HG02642 (cell line): ENCODE measurements around the gene KLHL29.

Source experiments
- ATAC-seq: cut with Tn5 transposase; IDR thresholded peaks from one replicate; pipeline ENCODE4 v1.9.1; 2021; ENCODE audit warnings: mild to moderate bottlenecking; ENCODE audit not compliant: unreplicated experiment, poor library complexity

Gene KLHL29

DNA sequence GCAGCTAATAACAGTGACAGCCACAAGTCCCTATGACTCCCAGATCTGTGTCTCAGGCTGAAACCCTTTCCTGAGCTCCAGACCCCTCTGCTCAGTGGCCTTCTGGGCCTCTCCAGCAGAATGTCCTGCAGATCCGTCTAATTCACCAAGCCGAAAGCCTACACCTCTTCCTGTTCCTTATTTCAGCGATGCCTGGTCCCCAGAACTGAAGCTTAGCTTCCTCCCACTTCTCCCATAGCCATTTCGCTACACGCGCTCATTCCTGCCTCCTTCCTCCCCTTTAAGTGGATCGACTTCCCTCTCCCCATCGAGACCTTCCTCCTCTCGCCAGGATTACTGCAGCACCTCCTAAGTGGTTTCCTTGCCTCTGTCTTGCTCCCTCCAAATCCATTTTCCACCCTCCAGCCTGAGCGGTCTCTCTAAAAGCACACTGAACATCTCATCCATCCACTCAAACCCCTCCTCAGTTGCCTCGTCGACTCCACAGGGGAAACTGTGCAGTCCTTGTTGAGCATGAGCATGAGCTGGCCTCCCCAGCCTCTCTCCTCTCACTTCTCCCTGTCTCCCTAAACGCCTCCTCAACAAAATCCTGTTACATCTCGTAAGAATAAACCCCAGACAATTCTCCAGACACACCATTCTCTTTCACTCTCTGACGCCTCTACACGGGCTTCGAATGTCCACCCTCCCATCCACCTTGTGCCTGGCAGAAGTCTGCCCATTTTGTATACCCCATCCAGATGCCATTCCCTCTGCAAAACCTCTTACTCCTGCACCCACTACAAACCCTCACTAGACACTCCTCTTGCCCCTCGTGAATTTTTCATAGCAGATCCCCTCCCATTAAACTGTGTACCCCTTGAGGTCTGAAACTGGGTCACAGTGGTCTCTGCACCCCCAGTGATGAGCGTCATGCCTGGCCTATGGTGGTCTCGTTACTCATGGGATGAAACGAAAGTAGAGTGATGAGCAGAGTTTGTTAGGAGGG, 309.4 kb downstream of the KLHL29 start:
- ATAC-seq = no peak

DNA sequence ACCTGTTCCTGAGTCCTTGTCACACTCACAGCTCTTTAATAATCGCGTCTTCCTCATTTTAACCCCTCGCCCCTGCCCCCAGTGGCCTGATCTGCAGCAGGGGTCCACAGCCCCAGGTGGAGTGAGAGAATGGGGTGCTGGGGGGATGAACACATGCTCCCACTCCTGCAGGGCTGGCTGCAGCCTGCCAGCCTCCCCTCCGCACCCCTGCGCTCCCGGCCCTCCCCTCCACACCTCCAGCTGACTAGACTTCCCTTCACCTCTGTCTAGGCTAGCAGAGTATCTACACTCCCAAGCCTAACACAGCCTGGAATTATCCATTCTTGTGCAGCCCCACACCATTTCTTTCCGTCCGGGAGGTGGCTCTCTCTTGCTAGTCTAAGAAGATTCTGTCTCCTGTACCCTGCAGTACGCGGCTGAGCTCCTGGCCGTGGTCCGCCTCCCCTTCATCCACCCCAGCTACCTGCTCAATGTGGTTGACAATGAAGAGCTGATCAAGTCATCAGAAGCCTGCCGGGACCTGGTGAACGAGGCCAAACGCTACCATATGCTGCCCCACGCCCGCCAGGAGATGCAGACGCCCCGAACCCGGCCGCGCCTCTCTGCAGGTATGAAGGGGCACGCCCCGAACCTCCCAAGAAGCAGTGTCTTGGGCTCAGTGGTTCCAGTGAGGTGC, 310.4 kb downstream of the KLHL29 start:
- no peak for ATAC-seq

DNA sequence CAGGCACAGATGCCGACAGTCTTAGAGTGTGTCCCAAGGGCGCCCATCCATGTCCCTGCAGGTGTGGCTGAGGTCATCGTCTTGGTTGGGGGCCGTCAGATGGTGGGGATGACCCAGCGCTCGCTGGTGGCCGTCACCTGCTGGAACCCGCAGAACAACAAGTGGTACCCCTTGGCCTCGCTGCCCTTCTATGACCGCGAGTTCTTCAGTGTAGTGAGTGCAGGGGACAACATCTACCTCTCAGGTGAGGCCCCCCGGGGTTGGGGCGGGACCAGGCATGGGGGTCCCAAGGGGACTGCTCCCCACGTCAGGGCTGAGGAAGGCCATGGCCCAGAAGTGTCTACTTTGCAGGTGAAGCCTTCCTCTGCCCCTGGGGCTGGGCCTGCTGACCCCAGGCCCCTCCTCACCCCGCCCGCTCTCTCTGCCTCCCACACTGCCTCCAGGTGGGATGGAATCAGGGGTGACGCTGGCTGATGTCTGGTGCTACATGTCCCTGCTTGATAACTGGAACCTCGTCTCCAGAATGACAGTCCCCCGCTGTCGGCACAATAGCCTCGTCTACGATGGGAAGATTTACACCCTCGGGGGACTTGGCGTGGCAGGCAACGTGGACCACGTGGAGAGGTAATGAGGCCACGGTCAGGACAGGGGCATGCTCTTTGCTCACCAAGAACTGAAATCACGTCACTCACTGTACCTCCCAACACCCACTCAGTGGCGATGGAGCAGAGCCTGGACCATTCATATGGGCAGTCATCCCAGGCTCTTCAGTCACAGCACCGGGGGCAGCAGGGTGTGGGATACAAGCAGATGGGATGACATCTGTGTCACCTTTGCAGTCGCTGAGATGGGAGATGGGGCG, 311.1 kb downstream of the KLHL29 start:
- ATAC-seq = no peak

GRCh38 chr2:23696752-23697045, 311.7 kb downstream of the KLHL29 start:
- ATAC-seq = no peak

GRCh38 chr2:23697256-23698075, 312.5 kb downstream of the KLHL29 start:
- ATAC-seq = no peak

DNA sequence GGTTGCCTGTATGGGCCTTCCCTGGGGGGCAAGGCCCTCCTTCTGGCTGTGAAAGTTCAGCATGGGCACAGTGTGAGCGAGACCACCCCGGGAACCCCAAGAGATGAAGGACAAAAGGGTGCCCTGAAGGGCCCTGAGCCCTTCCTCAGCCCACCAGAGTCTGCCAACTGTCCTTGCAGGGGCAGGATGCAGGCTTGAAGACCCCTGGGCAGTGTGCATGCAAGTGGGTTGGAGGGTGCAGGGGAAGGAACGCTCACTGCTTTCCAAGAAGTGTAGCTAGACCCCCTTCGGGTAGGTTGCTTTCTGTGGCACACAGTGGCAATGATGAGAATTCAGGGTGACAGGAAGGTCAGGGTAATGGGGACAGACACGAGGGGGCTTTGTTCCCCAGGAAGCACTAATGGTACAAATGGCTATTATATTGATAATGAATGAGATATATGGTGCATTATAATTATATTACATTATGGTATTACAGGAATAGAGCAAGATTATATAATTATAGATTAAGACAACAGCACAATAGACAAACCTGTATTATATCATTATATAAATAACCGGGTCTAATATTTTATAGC, 313.2 kb downstream of the KLHL29 start:
- no peak for ATAC-seq

DNA sequence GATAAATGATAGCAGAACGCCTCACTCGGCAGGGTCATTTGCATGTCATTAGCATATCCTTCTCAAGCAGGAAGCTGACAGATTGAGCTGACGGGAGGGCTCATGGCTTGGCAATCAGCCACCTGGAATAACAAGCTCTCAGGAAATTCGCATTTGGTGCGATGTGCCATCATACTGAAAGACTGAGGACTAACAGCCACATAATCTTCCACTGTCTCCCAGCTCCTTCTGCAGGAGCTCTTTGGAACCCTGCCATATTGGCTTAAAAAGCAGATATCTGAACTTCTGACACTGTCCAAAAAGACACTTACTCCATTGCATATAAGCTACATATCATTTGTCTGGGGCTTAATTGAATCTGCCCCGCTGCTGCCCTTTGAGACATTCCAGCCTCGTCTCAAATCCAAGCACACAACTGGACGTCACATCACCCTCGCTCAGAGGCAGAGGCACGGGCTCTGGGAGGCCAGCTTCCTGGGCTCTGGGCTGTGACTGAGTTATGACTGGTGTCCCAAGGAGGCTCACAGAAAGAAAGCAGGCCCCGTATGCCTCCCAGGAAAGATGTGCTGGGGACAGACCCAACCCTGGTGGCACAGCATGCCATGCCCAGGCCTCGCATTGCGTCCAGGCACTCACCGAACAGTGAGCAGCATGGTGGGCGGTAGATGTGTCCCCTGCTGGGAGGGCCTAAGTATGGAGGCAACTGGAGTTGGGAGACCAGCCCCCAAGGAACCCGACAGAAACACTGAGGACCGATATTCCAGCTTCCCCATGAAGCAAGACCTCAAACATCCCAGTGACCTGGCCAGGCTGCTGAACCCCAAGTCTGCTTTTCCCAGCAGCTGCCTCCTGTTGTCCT, 314.0 kb downstream of the KLHL29 start:
- ATAC-seq = no peak

DNA sequence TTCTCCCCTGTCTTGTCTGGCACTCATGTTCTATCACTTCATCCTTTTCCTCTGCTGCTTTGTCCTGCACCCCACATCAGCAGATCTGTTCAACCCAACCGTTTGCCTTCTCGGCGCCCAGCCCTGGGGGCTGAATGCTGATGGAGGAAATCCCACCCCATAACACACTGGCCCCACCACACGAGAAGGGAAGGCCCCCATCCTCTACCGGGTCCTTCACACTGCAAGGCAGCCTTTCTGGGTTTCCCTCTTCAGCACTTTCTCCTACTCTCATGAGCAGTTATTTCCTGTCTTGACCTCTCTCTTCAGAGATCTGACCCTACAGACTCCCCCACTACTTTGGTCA, 314.6 kb downstream of the KLHL29 start:
- no peak for ATAC-seq

GRCh38 chr2:23700627-23701026, 315.6 kb downstream of the KLHL29 start:
- no peak for ATAC-seq

DNA sequence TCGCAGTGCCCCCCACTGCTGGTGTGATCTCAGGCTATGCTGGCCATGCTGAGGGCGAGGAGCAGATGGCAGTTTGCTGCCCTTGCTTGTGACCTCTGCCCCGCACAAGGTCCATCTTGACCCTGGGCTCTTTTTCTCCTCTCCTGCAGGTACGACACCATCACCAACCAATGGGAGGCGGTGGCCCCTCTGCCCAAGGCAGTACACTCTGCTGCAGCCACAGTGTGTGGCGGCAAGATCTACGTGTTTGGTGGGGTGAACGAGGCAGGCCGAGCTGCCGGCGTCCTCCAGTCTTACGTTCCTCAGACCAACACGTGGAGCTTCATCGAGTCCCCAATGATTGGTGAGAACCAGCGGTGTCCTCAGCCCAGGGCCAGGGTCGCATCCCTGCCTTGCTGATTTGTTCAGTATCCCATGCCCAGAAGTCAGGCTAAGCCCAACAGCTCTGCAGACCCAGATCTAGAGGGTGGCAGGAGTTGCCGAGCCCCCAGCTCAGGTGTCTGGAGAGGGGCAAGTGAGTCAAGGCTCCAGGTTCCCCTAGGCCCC, 318.1 kb downstream of the KLHL29 start:
- no peak for ATAC-seq

DNA sequence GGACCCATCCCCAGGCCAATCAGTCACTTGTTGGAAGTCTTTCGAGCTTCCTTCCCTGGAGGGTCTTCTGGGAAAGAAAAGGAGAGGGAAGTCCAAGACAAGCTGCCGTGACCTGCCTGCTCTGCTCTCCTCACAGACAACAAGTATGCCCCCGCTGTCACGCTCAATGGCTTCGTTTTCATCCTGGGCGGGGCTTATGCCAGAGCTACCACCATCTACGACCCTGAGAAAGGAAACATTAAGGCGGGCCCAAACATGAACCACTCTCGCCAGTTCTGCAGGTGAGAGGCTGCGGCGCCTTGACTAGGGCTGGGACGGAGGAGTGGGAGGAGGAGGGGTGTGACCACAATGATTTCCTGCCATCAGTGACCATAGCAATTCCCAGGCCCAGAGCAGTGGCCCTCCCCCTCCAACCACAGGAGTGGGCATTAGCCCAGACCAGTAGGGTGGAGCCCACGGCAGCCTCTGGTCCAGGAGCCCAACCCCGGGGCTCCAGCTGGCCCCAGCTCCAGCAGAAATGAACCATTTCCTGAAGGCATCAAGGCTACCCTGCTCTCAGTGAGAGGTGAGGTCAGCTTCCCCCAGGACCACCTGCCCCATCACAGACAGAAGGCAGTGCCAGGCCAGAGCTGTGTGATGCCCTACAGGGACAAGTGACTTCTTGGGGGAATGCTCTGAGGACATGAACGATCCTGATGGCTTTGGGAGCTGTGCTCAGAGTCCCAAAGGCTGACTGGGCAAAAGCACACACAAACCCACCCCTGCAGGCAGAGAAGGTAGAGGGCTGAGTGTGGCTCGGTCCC, 318.8 kb downstream of the KLHL29 start:
- ATAC-seq = no peak

DNA sequence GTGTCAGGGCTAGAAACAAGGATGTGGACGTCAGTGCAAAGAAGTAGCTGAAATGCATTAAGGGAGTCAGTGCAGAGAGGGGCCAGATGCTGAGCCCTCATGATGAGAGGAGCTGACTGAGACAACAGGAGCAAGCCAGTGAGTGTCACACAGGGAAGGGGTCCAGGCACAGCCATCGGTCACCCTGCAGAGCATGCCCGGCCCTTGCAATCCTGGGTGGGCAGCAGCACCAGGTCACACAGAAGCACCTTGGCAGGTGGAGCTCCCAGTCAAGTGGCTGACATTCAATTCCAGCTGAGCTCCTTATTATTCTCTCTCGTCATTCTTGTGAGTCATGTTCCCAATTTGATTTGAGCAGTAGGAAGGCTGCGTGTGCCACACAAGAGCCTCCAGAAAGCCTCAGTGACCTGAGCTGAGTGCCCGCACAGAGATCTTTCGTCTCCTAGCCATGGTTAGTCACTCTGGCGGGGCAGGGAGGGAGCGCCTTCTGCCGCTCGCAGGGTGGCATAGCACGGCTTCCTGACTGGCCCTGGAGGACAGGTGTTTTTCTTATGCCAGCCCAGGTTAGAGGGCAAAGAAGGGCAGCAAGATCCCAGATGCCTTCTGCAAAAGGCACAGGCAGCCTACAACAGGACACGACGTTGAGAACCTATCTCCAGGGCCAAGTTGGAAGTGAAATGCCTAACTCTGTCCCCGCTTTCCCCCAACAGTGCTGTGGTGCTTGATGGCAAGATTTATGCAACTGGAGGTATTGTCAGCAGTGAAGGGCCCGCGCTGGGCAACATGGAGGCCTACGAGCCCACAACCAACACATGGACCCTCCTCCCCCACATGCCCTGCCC, 321.0 kb downstream of the KLHL29 start:
- no peak for ATAC-seq

DNA sequence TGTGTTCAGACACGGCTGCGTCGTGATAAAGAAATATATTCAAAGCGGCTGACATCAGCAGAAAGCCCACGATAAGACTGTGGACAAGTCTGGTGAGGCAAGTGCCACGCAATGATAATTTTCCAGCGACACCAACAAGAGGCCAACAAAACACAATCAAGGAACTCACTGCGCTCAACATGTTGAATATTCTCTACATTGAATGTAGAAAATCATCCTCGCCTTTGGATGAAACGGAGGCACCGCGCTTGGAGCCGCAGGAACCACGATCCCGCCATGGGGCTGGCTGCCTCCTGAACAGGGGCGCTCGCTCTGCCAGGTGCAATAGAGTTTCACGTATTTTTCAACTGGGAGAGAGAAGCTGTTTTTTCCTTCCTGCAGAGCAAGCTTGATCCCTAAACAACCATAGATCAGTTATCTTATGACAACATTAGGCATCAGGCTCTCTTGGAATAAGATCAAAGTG, 321.7 kb downstream of the KLHL29 start:
- no peak for ATAC-seq

GRCh38 chr2:23707096-23707495, 322.1 kb downstream of the KLHL29 start:
- no peak for ATAC-seq

GRCh38 chr2:23708771-23709170, 323.8 kb downstream of the KLHL29 start:
- no peak for ATAC-seq

- no peak for ATAC-seq
These were observed 324.3 kb downstream of the KLHL29 start for GRCh38 chr2:23709311-23709710.
